ENCODE measurements around the gene PRDM16.

PRDM16 gene

GRCh38 chr1:3481046-3481445 lies 412.0 kb downstream of the PRDM16 start:
- Histone ChIP-seq H3K9me3 (ENCODE audit: control insufficient read depth, insufficient read depth, low read length) (no peaks in the 10 kb centered on the region), H3K27ac (ENCODE audit: low read length) (no peak overlapping the region), H3K36me3 (ENCODE audit: control insufficient read depth, insufficient read depth, low read length) (no peaks in the 10 kb centered on the region), H3K4me3 (ENCODE audit: low read length) (no peak overlapping the region), H3K4me1 (ENCODE audit: control insufficient read depth, insufficient read depth, low read length) (0 out of 2 replicates have a peak, but pooled peaks cover 3% of the 10 kb centered on the region), H3K27me3 (ENCODE audit: control insufficient read depth, insufficient read depth, low read length) (no peaks in the 10 kb centered on the region)
- no CpG with 5 or more reads among the region's 15 CpGs for WGBS (ENCODE audit: insufficient coverage, insufficient read length)
- no peak for DNase-seq (ENCODE audit: low read depth, low spot score)

GRCh38 chr1:3481836-3482375 lies 412.9 kb downstream of the PRDM16 start:
- 0 out of 2 replicates have a peak, but pooled peaks cover 3% of the 10 kb centered on the region for H3K4me1 ChIP-seq (ENCODE audit: control insufficient read depth, insufficient read depth, low read length)
- DNase-seq (ENCODE audit: low read depth, low spot score): no peak

DNA sequence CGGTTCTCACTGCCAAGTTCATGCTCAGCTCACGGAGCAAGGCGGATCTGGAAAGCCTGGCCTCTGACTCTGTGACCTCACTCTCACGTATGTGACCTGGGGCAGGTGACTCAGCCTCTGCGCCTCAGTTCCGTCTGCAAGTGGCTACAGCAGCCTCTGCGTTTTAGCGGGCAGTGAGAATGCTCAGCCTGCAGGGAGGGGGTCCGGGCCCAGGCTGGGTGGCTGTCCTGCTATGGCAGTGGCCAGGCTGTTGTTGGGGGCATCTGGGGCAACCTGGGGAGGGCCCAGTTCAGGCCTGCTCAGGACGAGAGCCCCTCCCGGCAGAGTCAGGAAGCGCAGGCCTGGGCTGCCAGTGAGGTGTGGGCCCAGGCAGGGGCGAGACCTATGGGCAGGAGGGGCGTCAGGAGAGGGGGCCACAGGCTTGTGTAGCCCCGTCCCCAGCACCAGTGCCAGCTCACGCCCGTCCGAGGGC lies 413.4 kb downstream of the PRDM16 start:
- H3K4me3 ChIP-seq (ENCODE audit: low read length): no peak overlapping the region
- no peaks in the 10 kb centered on the region for H3K9me3 ChIP-seq (ENCODE audit: control insufficient read depth, insufficient read depth, low read length)
- no peaks in the 10 kb centered on the region for H3K27me3 ChIP-seq (ENCODE audit: control insufficient read depth, insufficient read depth, low read length)
- WGBS (ENCODE audit: insufficient coverage, insufficient read length): no CpG with 5 or more reads among the region's 18 CpGs
- no peak overlapping the region for H3K27ac ChIP-seq (ENCODE audit: low read length)
- DNase-seq (ENCODE audit: low read depth, low spot score): no peak
- 0 out of 2 replicates have a peak, but pooled peaks cover 3% of the 10 kb centered on the region for H3K4me1 ChIP-seq (ENCODE audit: control insufficient read depth, insufficient read depth, low read length)
- no peaks in the 10 kb centered on the region for H3K36me3 ChIP-seq (ENCODE audit: control insufficient read depth, insufficient read depth, low read length)

More at GRCh38 chr1:3481836-3482375, 412.9 kb downstream of the PRDM16 start:
- Histone ChIP-seq H3K4me3 (ENCODE audit: low read length) (no peak overlapping the region), H3K27me3 (ENCODE audit: control insufficient read depth, insufficient read depth, low read length) (no peaks in the 10 kb centered on the region), H3K36me3 (ENCODE audit: control insufficient read depth, insufficient read depth, low read length) (no peaks in the 10 kb centered on the region), H3K27ac (ENCODE audit: low read length) (no peak overlapping the region), H3K9me3 (ENCODE audit: control insufficient read depth, insufficient read depth, low read length) (no peaks in the 10 kb centered on the region)
- WGBS (ENCODE audit: insufficient coverage, insufficient read length): no CpG with 5 or more reads among the region's 20 CpGs

DNA sequence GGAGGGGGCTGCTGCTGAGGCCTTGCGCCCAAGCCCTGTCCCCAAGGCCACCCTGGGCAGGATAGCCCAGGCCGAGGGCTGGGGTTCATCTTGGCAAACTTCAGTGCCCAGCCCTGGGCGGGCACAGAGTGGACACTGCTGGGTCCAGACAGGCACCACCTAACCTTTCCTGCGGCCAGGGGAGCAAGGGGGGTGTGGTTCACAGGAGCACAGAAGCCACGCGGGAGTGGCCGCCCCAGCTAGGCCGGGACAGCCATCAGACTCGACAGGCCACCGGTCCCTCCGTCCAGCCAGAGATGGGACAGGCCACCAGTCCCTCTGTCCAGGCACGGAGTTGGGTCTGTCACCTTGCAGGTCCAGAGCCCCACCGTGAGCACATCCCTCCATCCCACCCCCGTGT lies 414.4 kb downstream of the PRDM16 start:
- WGBS (ENCODE audit: insufficient coverage, insufficient read length): no CpG with 5 or more reads among the region's 14 CpGs
- Histone ChIP-seq H3K9me3 (ENCODE audit: control insufficient read depth, insufficient read depth, low read length) (no peaks in the 10 kb centered on the region), H3K4me3 (ENCODE audit: low read length) (no peak overlapping the region), H3K27ac (ENCODE audit: low read length) (no peak overlapping the region), H3K4me1 (ENCODE audit: control insufficient read depth, insufficient read depth, low read length) (0 out of 2 replicates have a peak, but pooled peaks cover 3% of the 10 kb centered on the region), H3K36me3 (ENCODE audit: control insufficient read depth, insufficient read depth, low read length) (no peaks in the 10 kb centered on the region), H3K27me3 (ENCODE audit: control insufficient read depth, insufficient read depth, low read length) (no peaks in the 10 kb centered on the region)
- DNase-seq (ENCODE audit: low read depth, low spot score): no peak

DNA sequence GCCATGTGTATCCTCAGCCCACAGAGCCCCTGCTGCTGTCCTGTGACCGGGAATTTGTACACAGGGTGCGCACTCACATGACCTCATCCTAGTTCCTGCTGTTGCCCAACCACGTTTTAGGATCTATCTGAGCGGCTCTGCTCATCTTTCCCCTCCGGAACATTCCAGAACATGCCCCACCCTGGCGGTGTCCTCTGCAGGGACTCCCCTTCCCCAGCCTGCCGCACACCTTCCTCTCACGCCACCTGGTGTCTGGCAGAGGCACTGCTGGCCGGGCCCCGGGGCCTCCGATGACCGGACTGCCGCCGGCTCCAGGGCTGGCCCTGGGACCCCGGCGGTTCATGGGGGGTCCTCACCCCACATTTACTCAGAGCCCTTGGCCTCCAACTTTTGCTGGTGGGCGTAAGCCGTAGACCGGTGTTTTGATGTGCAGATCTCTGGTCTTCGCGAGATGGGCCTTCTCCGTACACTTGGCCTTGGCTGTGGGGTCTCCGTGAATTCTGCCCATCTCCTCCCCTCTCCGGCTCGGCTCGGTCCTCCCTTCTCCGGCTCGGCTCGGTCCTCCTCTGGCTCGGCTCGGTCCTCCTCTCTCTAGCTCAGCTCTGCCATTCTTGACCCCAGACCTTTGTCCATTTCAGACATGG lies 414.9 kb downstream of the PRDM16 start:
- Histone ChIP-seq H3K27me3 (ENCODE audit: control insufficient read depth, insufficient read depth, low read length) (no peaks in the 10 kb centered on the region), H3K9me3 (ENCODE audit: control insufficient read depth, insufficient read depth, low read length) (no peaks in the 10 kb centered on the region), H3K27ac (ENCODE audit: low read length) (no peak overlapping the region), H3K4me1 (ENCODE audit: control insufficient read depth, insufficient read depth, low read length) (0 out of 2 replicates have a peak, but pooled peaks cover 3% of the 10 kb centered on the region), H3K4me3 (ENCODE audit: low read length) (no peak overlapping the region), H3K36me3 (ENCODE audit: control insufficient read depth, insufficient read depth, low read length) (no peaks in the 10 kb centered on the region)
- WGBS (ENCODE audit: insufficient coverage, insufficient read length): no CpG with 5 or more reads among the region's 31 CpGs
- DNase-seq (ENCODE audit: low read depth, low spot score): no peak

DNA sequence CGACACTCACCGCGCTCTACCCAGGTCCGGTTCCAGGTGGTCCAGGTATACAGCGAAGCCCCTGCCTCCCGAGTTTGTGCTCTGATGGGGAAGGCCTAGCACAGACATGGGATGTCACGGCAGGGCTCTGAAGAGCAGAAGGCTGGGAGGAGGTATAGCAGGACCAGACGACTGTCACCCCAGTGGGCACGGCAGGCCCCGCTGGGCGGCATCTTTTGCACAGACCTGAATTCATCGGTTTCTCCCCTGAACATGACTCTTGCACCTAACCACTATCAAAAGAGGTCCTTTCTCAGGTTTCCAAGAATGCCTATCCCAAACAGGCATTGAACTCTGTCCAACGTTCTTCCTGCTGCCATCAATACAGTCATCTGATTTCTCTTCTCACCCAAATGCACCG lies 416.0 kb downstream of the PRDM16 start:
- H3K9me3 ChIP-seq (ENCODE audit: control insufficient read depth, insufficient read depth, low read length): no peaks in the 10 kb centered on the region
- no peak for DNase-seq (ENCODE audit: low read depth, low spot score)
- H3K4me3 ChIP-seq (ENCODE audit: low read length): no peak overlapping the region
- no CpG with 5 or more reads among the region's 14 CpGs for WGBS (ENCODE audit: insufficient coverage, insufficient read length)
- 0 out of 2 replicates have a peak, but pooled peaks cover 3% of the 10 kb centered on the region for H3K4me1 ChIP-seq (ENCODE audit: control insufficient read depth, insufficient read depth, low read length)
- H3K27me3 ChIP-seq (ENCODE audit: control insufficient read depth, insufficient read depth, low read length): no peaks in the 10 kb centered on the region
- H3K27ac ChIP-seq (ENCODE audit: low read length): no peak overlapping the region
- no peaks in the 10 kb centered on the region for H3K36me3 ChIP-seq (ENCODE audit: control insufficient read depth, insufficient read depth, low read length)

All from iPS DF 6.9 (cell line).